GM18517 (cell line): Measurements from ENCODE around the gene PIK3CB.
"Not testable (repeated sequence)": the region's sequence is repeated elsewhere in the genome, so short reads cannot be mapped to it uniquely, and the experiment has no call there.

Experiments
- ATAC-seq: cut with Tn5 transposase; IDR thresholded peaks from one replicate; pipeline ENCODE4 v1.9.1; 2021; ENCODE audit warnings: mild to moderate bottlenecking, moderate library complexity; ENCODE audit not compliant: unreplicated experiment

The PIK3CB gene

GRCh38 chr3:138687236-138687635, 147.5 kb downstream of the PIK3CB start:
- ATAC-seq: peak; percentile 26

GRCh38 chr3:138686771-138687221, 147.9 kb downstream of the PIK3CB start:
- peak; percentile 99 for ATAC-seq

DNA sequence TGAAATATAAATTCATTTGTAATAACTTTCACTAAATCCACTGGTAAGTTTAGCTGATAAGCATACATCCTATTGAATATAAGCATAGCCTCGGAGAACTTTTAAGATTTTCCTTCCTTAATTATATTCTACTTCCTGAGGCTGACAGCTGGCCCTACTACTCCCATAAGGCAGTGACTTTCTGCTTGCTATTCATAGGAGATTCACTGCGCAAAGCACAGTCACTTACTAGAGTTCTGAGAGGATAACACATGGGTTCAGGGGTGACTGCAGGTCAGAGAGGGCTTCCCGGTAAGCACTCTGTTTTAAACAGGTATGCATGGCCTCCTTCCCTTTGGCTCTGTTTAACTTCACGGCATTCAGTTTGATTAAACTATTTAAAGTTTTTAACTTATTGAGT, 150.3 kb downstream of the PIK3CB start:
- ATAC-seq: no peak

DNA sequence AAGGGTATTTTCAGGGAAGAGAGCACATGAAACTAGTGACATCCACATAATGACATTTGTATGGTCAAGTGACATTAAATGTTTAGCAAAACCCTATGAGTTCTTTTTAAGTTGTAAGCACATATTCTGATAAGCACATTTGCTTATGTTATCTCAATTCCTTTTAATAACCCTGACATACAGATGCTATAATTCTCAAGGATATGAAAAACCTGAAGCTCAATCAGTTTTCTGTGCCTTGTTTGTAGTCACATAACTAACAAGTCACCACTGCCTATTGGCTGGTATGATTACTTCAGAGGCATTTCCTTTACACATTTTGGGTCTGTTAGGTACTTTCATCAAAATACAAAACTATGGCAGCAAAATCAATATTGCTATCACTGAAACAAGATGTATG, 152.1 kb downstream of the PIK3CB start:
- no peak for ATAC-seq

GRCh38 chr3:138681463-138682220, 153.1 kb downstream of the PIK3CB start:
- ATAC-seq: no peak

- not testable (repeated sequence) for ATAC-seq
Measured at GRCh38 chr3:138680974-138681373, 153.8 kb downstream of the PIK3CB start.

- ATAC-seq: no peak
Measured at GRCh38 chr3:138678874-138679392, 155.8 kb downstream of the PIK3CB start.

GRCh38 chr3:138678086-138678485, 156.6 kb downstream of the PIK3CB start:
- no peak for ATAC-seq

GRCh38 chr3:138675393-138675792, 159.3 kb downstream of the PIK3CB start:
- ATAC-seq: no peak

DNA sequence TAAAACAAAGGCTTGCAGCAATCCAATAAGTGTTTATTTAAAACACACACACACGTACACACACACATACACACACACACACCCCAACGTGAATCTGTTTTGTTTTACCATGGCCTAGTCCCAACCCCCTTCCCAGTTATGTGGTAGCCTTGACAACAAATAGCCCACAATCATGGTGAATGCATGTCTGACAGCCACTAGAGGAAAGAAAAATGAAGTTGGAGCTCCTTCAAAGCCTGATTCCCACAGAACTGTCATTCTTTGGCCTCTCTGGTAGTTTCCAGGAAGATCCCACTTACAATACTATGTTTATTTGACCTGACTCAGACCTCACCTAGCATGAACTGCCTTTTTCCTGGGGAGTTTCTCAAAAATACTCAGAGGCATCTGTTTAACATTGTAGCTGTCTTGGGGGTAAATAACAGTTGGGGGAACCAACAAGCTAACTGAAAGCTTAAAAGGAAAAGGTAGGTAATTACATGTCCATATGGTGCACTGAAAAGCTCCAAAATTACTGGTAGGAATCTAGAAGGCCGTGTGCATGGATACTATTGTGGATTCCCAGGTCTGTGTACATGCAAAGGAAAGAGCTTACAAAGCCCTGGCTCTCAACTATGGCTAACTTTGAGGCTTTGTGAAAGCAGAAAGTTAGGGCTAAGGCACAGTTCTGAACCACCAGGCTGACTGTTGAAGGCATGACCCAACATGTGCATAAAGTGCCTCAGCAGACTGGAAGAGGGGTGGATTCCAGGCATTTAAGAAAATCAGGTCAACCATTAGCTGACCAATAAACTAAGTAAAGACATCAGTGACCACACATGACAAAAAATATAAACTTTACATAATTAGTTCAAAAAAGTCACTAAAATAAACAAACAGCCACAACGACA, 160.8 kb downstream of the PIK3CB start:
- ATAC-seq: no peak

DNA sequence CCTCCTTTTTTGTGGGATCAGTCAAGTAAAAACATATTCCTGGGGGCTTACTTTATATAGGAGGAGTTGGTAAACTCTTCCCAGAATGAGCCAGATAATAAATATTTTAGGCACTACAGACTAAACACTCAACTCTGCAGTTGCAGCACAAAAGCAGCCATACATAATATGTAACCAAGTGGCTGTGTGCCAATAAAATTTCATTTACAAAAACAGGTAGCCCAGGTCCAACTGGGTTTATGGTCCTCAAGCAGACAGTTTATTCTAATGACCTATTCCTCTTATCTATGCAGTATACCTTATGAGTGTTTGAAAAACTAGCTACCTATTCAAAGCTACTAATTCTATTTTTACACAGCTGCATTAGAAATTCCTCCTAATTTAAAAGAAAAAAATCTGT, 164.3 kb downstream of the PIK3CB start:
- no peak for ATAC-seq

- ATAC-seq: no peak
Measured at GRCh38 chr3:138668107-138668506, 166.6 kb downstream of the PIK3CB start.

DNA sequence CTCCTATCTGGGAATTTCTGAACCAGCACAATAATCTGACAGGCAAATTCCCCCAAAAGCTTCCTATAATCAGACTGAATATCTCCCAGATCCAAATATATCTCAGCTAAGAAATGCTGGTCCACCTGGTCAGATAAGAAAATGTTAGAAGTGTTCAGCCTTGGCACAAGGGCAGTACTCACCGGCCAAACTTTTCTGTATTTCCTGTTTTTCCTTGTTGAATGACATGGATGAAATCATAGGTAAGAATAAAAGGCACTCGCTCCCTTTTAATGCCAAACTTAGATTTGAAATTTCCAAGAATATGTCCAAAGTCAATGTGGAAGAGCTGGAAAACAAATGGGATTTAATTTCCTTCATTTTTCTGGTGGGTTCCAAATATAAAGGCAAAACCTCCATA, 177.2 kb downstream of the PIK3CB start:
- ATAC-seq: no peak

DNA sequence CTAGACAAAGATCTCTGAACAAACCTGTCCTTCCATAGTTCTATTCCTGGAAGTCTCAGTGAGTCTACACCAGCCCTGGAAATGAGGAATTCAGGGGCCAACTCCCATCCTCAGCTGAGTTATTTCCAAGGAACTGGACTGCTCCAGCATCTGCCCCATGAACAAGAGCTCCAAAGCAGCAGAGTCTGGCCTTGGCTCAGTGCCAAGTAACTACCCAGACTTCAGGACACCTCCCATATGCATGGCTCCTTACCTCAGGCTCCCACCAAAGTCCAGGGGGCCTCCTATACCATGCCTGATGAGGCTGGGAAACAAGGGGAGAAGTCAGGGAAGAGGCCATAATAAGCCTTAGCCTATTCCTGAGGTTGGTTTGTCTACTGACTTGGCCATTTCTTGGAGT, 181.2 kb downstream of the PIK3CB start:
- no peak for ATAC-seq

- ATAC-seq: no peak
Measured at GRCh38 chr3:138649134-138649533, 185.6 kb downstream of the PIK3CB start.

- ATAC-seq: no peak
Measured at GRCh38 chr3:138646513-138646912, 188.2 kb downstream of the PIK3CB start.

DNA sequence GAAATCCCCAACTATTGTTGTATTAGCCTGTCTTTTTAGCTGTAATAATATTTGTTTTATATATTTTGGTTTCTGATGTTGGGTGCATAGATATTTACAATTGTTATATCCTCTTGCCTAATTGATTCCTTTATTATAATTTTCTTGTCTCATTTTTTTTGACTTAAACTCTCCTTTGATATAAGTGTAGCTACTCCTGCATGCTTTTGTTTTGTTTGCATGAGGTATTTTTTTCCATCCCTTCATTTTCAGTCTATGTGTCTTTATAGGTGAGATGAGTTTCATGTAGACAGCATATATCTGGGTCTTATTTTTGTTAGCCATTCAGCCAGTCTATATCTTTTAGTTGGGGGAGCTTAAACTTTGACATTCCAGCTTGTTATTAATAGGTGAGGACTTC, 188.7 kb downstream of the PIK3CB start:
- ATAC-seq: no peak

DNA sequence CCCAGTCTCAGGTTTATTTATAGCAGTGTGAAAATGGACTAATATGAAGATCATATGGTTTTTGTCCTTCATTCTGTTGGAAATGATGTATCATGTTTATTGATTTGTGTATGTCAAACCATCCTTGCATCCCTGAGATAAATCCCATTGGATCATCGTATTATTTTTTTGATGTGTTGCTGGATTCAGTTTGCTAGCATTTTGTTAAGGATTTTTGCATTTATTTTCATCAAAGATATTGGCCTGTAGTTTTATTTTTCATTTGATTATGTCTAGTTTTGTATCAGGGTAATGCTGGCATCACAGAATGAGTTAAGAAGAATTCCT, 191.8 kb downstream of the PIK3CB start:
- ATAC-seq: no peak

DNA sequence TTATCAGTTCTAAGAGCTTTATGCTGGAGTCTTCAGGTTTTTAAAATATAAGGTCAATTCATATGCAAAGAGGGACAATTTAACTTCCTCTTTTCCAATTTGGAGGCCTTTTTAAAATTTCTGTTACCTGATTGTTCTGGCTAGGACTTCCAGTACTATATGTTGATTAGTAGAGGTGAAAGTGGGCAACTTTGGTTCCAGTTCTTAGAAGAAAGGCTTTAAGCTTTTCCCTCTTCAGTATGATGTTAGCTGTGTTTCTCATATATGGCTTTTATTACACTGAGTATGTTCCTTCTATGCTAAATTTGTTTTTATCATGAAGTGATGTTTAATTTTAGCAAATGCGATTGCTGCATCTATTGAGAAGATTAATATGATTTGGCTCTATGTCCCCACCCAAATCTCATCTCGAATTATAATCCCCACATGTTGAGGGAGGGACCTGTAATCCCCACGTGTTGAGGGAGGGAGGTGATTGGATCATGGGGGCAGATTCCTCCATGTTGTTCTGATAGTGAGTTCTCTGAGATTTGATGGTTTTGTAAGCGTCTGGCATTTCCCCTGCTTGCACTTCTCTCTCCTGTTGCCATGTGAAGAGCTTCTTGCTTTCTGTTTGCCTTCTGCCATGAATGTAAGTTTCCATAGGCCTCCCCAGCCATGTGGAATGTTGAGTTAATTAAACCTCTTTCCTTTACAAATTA, 192.4 kb downstream of the PIK3CB start:
- ATAC-seq: no peak

DNA sequence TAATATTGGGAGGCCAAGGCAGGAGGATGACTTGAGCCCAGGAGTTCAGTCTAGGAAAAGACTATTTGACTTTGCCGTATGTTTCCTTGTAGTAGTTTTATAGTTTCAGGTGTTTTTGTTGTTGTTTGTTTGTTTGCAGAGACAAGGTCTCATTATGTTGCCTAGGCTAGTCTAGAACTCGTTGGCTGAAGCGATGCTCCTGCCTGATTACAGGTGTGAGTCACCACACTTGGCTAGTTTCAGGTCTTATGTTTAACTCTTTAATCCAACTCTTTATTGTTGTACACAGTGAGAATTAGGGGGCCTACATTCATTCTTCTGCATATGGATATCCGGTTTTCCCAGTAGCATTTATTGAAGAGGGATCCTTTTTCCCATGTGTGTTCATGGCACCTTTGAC, 194.2 kb downstream of the PIK3CB start:
- no peak for ATAC-seq

GRCh38 chr3:138638641-138639040, 196.1 kb downstream of the PIK3CB start:
- ATAC-seq: no peak
